ENCODE results near the gene RAB11FIP3. TPM values are rescaled to one million over a fixed set of nuclear protein-coding genes. Genes with fewer than 3 reads are reported as not detected.

RAB11FIP3 gene
- polyA plus RNA-seq, 1 of the 3 experiments (the other 2 are of a cell fraction): 24.8 TPM

GRCh38 chr16:391885-392335 lies 33.5 kb upstream of the RAB11FIP3 start:
- H3K36me3 ChIP-seq (replicated peaks in 1 of 2; ENCODE audit: control insufficient read depth in 1 of 2, insufficient read depth in 2 of 2, low read length in 1 of 2): no peaks in the 10 kb centered on the region
- no peak overlapping the region; a peak in 1 of 4 replicates for H3K4me3 ChIP-seq (ENCODE audit: low read depth in 2 of 2, low read length in 1 of 2)
- peaks cover 15% of the 10 kb centered on the region for H3F3A ChIP-seq (replicated peaks; ENCODE audit: insufficient read depth)
- ChIA-PET POLR2A (no interaction called here), CTCF (interaction anchor here (0.5 to 2.3 kb wide), 16 partner anchors 9 to 579 kb away, joined by 3 to 15 read pairs (median 4); partner anchors contain the start of genes CAPN15, DECR2, LMF1 and RAB11FIP3)
- H3K27ac ChIP-seq (ENCODE audit: low read depth in 2 of 2, low read length in 1 of 2): no peak overlapping the region
- H3K27me3 ChIP-seq (ENCODE audit: insufficient read depth): no peaks in the 10 kb centered on the region
- no peaks in the 10 kb centered on the region for H3K9me2 ChIP-seq
- no peaks in the 10 kb centered on the region for H4K20me1 ChIP-seq (ENCODE audit: insufficient read depth)
- H2AFZ ChIP-seq (ENCODE audit: low read depth): no peak overlapping the region
- TF ChIP-seq MEF2A (IDR thresholded peaks at IDR 0.05; ENCODE audit: borderline replicate concordance, low read depth) (no peak), RCOR1 (IDR thresholded peaks at IDR 0.05; ENCODE audit: low read length) (peak; percentile 30; the same call in 1 of the 2 replicates), TAF1 (IDR thresholded peaks at IDR 0.05; ENCODE audit: borderline replicate concordance, low read depth, low read length) (no peak), FOSL2 (IDR thresholded peaks at IDR 0.05; ENCODE audit: borderline replicate concordance, low read depth) (no peak), GABPA (IDR thresholded peaks at IDR 0.05; ENCODE audit: low read depth) (no peak), TEAD4 (IDR thresholded peaks at IDR 0.05; ENCODE audit: borderline replicate concordance, insufficient read depth) (no peak), ELF1 (IDR thresholded peaks at IDR 0.05) (no peak), PBX3 (IDR thresholded peaks at IDR 0.05) (no peak), CTCF (IDR thresholded peaks at IDR 0.05) (peak; percentile 80), SIN3A (IDR thresholded peaks at IDR 0.05; ENCODE audit: borderline replicate concordance, low read depth, low read length) (no peak), SMC3 (IDR thresholded peaks at IDR 0.05; ENCODE audit: low read depth, low read length) (peak; percentile 57), RAD21 (IDR thresholded peaks at IDR 0.05; ENCODE audit: low read length) (peak; percentile 86), ZBTB33 (IDR thresholded peaks at IDR 0.05; ENCODE audit: borderline replicate concordance, low read depth) (no peak), FOXJ3 (CRISPR knock-in tag; IDR thresholded peaks at IDR 0.05) (no peak), RFX5 (IDR thresholded peaks at IDR 0.05; ENCODE audit: low read length) (no peak), JUND (IDR thresholded peaks at IDR 0.05) (no peak), TCF12 (IDR thresholded peaks at IDR 0.05) (no peak)
- DNase-seq: peak; percentile 82
- no peak overlapping the region for H3K4me2 ChIP-seq
- H3K4me1 ChIP-seq (ENCODE audit: control insufficient read depth in 1 of 2, insufficient read depth in 2 of 2, low read depth in 1 of 2, low read length in 1 of 2): peaks cover 0 to 7% of the 10 kb centered on the region in 2 experiments; a peak in 2 of 4 replicates
- no peak overlapping the region for H3K9ac ChIP-seq
- WGBS (ENCODE audit: low lambda C conversion rate): 74% methylated on average over 4 of the region's 7 CpGs
- peaks cover 3% of the 10 kb centered on the region; the same call in 1 of the 2 replicates for H3K79me2 ChIP-seq (ENCODE audit: insufficient read depth)
- no peaks in the 10 kb centered on the region for H3K9me3 ChIP-seq
